ENCODE data around the gene LAMP5.

The LAMP5 gene

DNA sequence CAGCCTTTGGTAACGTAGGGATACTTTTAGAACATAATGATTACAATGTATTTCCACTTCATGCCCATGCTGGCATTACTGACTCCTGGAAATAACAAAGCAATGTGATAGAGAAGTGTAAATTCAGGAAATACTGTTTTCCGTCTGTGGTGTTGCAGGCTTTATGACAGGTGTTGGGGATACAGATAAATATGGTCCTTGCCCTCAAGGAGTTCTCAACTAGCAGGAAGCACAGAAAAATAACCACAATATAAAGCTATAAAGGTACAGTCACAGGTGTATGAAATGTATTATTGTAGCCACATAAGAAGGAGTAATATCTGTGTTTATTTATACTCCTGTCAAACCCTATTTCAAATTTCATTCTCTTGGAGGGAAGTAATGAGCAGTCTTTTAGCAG is 12.9 kb upstream of the LAMP5 start:
- DNase-seq = no peak

DNA sequence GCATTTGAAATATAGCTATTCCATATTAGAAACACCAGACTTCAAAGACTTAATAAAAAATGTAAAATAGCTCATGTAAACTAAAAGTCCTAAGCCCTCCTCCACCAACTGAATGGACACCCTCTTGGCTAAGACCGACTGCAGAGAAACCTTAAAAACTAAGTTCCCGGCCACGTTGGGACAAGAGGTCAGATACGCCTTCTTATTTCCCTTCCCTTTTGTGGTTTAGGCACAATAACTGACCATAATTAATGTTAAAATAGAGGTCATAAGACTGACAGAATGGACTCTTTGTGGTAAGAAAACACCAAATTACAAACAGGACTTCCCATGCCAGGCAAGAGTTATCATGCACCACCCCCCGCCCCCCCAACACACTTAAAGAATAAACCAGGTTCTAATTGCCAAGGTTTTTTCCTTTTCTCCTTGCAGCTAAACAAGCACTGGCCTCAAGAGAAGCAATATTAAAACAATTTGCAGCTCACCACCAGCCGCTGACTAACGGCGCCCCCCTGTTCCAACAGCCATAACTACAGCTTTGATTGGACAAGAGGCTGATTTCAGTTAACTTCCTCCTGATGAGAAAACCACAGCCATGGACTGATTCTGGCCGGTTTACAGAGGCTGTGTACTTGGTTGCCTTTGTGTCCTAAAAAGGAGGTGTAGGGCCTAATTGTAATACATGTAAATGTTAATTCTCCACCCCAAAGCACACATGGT is 10.7 kb upstream of the LAMP5 start:
- DNase-seq = no peak

DNA sequence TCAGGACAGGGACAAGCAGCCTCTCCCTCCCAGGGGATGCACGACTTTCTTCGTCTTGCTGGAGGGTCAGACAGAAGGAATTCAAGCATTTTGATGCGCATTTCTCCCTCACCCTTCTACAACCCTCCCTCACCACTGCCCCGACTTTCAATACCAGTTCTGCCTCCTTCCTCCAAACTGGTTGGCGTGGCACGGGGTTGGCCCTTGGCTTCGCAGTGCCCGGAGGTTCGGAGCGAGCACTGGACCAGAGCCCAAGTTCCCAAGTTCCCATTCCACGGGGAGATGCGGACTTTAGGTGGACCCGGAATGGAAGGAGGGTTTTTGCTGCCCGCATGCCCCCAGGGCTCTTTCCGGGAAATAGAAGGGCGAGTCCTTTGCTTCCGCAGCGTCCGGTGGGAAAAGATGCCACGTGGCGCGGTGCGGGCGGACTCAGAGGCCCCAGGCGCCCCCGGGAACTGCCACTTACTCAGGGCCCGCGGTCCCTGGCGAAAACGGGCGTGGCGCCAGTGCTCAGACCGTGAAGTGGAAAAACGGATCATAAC is 8.0 kb upstream of the LAMP5 start:
- no peak for DNase-seq

DNA sequence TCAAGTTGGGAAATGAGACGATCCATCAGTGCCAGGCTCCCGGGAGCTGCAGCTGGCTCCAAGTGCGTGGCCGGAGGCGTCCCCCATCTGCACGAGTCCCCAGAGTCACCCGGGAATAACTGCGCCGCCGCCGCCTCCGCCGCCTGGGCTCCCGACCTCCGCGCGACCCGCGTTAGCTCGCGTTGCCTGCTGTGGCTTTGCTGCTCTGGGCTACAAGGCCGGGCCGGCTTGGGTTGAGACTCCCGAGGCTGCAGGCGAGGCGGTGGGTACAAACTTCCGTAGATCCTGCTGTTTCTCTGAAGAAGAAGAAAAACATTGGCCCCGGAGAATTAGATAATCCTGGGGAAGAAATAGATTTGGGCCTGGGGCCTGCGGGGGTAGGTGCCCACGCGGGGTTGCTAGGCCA is 7.4 kb upstream of the LAMP5 start:
- DNase-seq = no peak

DNA sequence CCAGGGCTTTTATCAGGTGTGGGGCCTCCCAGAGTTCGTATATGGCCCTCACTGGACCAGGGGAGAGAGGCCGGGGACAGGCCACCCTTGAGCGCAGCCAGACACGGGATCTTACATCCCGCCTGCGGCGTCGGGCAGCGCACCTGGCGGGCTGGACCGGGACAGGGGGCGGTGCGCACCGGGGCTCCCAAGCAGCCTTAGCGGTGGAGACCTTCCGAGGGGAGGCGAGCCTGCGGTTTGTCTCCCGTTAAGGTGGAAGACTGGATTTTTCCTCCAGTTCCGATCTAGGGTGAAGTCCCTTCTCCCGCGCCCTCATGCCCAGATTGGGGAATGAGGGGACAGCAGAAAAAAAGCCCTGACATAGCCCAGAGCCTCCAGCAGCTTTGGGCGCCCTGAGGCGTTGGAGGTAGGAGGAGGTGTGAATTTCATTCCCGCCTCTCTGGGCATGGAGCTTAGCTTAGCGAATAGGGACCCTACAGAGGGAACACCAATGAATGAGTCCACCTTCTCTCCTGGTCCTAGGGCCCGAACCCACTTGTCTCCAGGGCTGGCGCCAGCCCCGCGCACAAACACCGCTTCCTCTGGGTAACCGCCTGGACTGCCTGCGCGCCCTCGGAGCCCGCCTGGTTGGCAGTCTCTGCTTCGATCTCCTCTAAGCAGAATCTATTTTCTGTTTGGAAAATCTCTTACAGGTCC is 6.7 kb upstream of the LAMP5 start:
- no peak for DNase-seq

DNA sequence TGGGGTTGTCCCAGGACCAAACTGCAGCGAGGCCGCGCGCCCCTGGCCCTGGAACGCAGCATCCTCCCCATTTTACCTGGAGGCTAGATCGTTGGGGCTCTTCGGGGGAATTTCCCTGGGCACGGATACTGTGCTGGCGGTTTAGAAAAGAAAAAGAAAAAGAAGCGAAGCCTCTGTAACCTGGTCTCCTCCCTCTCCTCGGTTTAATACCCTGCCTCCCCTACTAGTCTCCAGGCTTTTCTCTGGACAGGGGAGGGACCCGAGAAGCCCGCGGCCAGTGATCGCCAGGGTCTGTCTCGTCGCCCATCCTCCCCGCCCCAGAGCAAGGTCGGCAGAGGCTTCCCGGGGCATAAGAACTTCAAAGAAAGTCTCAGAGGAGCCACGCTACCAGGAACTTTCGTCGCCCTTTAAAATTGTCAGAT is 6.1 kb upstream of the LAMP5 start:
- DNase-seq = no peak

DNA sequence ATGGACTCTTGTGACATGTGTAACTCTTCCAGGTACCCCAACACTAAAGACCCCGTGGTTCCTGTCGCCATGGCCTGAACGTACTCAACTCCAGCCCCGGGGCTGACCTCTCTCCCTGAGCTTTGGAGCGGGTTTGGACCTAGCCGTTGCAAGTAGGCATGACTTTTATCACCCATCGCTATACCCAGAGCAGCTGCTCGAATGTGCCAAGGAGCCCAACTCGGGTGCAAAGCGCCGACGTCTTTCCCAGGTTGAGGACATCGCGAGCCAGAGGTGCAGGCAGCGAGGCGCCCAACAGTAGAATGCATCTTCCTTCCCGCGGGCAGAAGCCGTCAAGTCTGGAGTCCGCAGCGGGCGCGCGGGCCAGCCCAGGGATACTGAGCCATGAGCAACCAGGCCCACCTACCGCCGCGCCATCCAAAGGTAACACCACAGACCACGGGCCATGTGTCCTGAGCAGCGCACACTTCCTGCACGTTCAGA is 5.7 kb upstream of the LAMP5 start:
- no peak for DNase-seq

DNA sequence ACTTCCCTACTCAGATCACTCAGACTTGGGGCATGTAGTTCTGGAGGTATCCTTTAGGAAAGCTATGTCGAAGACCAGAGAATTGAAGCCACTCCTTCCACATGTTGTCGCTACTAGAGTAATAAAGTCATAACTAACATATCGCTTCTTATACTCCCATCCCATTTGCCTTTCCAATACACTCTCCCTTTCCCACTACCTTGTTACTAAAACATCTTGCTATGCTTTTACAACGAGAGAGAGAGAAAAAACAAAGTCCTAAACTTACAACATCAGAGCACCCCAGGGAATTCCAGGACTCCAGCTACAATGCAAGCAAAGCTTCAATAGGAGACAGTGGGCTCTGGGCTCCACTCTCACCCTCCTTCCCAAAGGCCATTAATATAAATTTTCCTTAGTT is 5.1 kb upstream of the LAMP5 start:
- no peak for DNase-seq

DNA sequence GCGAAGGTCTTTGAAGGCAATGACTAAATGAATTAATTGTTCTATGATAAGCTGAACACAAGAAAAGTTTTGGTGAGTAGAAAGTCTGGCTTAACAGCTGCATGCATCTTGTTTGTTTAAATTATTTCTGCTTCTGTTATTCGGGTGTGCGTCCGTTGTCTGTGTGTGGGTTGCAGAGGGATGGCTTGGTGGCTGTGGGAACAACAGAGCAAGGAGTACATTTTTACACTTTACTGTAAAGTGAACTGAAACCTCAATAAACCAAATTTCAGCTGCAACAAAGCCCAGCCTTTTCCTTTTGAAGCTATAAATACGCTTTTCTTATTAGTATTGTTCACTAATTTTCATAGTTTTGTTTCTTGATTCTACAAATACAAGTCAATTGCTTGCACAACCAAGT is 3.5 kb upstream of the LAMP5 start:
- no peak for DNase-seq

DNA sequence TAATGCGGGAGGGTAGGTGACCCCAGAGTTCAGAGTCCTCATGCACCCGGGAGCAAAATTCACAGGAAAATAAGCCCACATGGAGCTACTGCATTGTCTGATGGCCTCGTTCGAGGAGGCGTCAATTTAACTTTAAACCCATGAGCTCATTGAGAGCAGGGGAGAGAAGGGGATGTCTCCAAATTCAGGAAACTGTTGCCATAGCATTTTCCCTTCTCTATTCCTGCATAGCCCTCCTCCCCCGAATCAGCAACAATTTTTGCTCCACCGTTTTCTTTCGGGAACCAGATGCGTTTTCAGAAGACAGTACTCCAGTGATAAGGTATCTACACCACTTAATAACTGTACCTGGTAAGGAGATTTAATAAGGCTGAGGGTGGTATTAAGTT is 324 bp upstream of the LAMP5 start:
- no peak for DNase-seq

DNA sequence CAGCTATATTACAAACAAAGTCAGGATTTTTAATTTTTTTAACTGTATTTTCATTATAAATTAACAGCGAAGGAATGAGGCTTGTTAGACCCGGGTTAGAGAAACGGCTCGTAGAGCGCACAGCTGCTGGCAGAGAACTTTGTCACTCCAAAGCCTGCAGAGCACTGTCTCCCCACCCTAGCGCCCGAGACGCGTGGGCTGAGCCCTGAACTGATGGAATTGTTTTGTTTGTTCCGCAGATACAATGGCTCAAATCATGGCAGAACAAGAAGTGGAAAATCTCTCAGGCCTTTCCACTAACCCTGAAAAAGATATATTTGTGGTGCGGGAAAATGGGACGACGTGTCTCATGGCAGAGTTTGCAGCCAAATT is 810 bp downstream of the LAMP5 start:
- no peak for DNase-seq

DNA sequence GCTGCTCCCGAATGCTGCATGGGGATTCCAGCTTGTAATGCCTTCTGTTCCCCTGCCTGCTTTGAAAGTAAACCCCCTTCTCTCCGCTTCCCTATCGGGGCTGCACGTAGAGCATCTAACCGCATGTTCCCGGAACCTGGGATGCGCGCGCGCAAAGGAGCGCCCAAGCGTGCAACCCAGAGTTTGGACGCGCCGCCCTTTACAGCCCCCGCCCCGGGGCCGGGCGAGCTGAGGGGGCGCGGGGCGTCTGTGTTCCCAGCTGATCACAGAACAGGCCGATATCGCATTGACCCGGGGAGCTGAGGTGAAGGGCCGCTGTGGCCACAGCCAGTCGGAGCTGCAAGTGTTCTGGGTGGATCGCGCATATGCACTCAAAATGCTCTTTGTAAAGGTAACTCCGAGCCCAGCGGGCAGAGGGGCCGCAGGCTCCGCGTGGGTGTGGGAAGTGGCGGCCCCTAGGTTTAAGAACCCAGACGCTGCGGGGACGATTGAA is 1.4 kb downstream of the LAMP5 start:
- DNase-seq = no peak

DNA sequence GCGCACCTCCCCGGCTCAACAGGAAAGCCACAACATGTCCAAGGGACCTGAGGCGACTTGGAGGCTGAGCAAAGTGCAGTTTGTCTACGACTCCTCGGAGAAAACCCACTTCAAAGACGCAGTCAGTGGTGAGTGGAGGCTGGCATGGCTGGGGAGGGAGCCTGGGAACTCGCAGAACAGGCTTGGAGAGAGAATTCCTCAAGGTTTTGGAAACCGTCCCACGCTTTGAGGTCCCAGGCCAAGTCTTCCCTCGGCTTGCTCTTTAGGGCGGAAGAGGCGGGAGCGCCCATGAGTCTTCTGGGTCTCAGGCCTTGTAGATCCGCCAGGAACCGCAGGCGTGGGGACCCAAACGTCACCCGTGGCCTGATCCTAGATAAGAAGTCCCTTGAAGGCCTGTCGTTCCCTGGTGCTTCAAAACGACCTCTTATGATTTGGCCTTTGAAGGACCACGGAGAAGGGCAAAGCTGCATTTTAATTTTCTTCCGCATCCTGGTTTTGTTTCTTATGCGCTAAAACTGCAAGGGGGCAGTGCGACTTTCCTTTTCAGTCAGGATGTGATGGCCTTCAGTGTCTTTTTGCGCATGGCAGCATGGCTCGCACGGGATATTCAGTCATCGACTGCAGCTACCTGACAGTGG is 2.0 kb downstream of the LAMP5 start:
- no peak for DNase-seq

DNA sequence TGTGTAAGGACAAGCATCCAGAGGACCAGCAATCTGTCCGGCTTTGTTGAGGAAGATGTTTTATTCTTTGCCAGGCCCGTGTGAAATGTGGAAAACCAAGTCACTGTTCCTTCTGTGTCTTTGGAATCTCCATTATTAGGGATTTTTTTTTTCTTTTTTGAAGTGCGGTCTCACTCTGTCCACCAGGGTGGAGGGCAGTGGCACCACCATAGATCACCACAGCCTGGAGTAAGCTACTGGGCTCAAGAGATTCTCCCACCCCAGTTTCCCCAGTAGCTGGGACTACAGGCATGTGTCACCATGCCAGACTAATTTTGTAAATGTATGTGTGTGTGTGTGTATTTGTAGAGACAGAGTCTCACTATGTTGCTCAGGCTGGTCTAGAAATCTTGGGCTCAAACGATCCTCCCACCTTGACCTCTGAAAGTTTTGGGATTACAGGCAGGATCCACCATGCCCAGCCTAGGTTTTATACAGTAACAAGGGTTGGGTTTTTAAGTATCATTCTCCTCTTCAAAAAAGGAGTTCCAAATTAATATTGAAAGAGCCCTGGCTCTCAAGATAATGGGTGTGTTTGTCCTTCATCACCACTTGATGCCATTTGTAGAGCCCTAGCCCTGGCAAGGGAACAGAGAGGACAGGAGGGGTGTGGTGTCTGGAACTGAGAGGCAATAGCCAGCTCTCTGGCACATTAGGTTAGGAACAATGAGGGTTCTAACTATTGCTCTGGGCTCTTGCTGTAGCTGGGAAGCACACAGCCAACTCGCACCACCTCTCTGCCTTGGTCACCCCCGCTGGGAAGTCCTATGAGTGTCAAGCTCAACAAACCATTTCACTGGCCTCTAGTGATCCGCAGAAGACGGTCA is 3.1 kb downstream of the LAMP5 start:
- no peak for DNase-seq

DNA sequence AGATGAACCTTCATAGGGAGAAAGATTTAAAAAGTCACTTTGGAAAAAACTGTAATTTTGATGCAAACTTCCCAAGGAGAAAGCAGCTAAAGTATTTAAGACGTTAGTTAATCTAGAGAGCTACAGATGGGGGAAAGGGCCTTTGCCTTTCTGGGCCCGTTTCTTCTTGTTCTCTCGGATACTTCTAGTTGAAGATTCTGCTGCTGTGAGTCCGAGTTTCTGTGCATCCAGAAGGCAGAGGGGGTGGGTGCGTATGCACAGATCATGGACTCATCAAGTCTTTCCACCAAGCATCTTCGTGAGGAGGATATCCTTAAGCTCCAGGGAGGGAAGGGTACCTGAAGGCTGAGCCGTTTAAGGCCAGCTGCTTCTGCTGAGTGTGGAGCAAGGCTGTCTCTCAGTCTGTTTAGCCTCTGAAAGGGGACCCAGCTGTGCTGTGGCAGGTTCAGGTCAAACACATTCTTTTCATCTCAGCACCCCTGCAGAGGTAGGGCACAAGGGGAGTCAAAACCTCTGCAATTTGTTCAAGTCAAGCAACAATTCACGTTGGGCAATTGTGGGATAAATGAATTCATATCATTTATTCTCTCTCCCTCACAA is 4.3 kb downstream of the LAMP5 start:
- no peak for DNase-seq

DNA sequence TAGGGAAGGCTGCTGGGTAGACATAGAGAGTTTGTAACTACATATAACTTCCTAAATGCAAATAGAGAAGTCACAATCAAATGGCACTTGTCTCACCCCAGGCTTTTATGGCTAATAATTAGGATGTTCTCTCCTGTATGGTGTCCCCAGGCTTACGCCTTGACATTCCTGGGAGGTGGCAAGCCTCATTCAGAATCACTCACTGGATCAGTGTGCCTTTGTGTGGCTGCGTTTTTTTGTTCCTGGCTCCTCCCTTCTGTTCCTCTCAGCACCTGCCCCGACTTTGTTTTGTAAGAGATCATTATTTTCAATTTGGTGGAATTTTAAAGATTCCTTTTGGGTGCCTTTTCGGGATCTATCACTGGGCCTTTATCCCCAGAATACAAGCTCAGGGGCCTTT is 5.7 kb downstream of the LAMP5 start:
- DNase-seq = no peak

DNA sequence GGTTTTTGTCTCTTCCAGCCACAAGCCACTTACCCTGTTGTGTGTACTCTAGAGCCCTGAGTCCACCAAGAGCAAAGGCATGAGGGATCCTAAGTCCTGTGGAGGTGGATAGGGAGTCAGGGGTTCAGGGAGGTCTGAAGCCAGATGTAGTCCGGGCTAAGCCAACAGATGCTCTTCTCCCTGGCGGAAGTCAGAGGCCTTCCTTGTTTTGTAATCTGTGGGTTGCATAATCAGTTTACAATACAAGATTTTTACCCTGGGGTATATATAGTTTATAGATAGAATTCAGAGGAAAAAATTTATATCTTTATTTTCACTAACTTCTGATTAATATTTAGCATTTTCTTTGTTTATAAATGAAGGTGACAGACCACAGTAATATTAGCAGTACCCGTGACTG is 9.2 kb downstream of the LAMP5 start:
- DNase-seq = no peak

DNA sequence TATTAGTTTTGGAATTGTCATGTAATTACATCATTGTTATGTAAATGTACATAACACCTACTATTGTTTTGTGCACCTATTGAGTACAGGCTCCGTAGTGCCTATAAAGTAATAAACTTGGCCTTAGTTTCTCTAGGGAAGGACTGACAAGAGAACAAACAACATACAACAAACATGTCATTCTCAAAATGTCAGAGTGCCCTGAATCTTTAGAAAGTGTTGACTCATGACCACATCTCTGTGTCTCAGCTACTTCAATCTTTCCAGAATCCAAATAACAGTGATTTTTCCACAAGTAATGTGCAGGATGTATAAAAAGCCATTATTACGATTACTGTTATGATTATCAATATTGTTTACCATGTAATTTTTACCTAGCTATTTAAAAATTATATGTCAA is 17.2 kb downstream of the LAMP5 start:
- no peak for DNase-seq

DNA sequence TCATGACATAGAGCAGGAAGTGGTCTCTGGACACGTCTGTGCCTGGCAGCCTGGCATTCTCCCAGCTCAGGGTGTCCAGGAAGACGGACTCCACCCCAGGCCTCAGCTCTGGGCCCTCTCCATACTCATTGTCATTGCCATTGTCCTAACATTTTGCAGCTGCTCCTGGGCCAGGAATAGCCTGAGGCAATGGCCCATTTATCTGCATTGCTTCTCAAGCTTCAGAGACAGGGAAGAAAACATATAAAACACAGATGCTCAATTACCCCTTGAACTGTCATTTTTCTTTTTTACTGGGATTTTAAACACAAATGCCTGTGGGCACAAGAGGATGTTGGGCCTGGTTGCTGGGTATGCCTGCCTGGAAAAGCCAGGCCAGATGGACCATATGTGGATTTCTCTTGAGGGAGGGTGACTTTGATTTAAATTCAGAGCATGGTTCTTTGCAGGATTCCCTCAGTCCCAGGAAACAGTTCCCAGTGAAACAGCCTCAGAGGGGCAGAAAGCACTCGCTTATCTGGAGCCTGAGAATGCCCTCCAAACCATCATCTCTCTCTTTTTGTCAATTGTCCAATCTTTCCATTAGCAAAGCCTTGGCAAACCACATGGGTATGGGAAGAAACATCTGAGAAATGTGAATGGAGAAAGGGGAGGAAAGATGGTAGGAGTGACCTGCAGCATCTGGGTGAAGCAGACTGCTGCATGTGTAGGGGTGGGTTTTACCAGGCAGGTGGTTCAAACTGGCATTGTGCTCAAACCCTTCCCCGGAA is 17.9 kb downstream of the LAMP5 start:
- DNase-seq = no peak

DNA sequence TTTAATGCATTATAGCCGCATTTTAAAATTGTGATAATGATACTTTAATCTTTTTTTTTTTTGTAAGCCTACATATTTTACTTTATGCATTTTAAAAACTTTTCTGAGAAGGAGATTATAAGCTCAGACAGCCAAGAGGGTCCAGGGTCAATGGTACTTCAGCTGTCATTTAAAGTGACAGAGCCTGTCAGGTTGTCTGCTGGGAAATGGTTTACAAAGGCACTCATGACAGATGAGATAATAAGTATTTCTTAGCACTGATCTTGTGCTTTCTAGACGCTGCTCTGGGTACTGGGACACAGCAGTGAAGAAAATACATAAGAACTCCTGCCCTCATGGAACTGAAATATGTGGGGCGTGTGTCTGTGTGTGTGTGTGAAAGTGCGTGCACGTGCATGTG is 19.6 kb downstream of the LAMP5 start:
- no peak for DNase-seq

DNA sequence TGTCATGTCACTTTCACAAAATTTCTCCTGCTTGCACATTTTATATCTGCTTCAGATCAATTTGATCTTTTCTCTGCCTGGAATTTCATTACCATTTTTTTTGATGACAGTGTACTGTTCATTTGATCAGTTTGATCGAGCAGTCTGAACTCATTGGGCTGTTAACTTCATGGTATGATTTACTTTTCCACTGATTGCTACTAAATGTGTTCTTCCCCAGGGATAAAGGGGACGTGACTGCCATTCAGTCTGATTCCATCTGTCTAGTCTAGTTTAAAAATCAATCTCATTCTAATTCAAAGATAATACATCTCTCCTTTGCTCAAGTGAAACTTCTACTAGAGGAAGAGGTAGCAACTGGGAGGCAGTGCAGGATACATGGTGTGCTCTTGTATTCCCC is 21.1 kb downstream of the LAMP5 start:
- DNase-seq = no peak

DNA sequence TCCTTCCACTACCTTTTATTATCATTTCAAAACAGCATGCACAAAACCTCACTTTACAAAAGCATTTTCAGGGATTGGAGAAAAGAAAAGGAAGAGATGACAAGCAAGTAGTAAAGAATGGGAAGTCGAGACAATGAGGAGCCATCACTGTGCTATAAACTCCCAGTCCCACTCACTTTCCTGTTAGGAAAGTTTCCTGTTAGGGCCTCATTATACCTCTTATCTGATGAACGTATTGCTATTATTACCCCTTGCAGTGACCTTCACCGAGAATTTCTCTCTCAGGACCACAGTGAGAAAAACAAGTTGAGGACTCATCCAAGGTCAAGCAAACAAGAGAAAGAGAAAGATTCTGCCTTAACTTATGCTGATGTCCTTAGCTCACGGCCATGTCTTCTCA is 28.8 kb downstream of the LAMP5 start:
- no peak for DNase-seq
